DMS53 (cell line): ENCODE results near the gene MAN1A2.

Experiments
- DNase-seq: peaks from one replicate; lab custom pipeline; 2025; lab: John Stamatoyannopoulos, UW

Gene MAN1A2

DNA sequence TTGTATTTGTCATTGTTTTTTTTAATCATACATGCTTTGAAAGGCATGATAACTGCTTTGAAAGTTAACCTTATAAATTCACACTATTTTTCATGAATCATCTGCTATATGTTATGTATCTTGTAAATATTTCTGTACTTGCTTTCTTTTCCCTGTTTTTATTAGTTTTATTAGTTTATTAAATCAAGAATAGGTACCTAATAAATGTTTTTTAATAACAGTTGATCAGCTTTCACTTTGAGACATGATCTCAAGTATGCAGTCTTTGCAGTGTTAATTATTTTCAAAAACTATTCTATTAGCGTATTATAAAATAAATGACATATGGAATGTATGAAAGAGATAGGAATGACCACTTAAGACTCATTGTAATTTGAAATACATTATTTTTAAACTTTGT is 127.8 kb downstream of the MAN1A2 start:
- DNase-seq = no peak

- no peak for DNase-seq
These were observed 131.8 kb downstream of the MAN1A2 start for GRCh38 chr1:117499071-117499470.

GRCh38 chr1:117500584-117500983 is 133.3 kb downstream of the MAN1A2 start:
- DNase-seq = no peak

GRCh38 chr1:117501281-117501680 is 134.0 kb downstream of the MAN1A2 start:
- no peak for DNase-seq

- DNase-seq = no peak
These were observed 144.0 kb downstream of the MAN1A2 start for GRCh38 chr1:117511273-117511672.

- DNase-seq = peak; percentile 26
These were observed 145.6 kb downstream of the MAN1A2 start for GRCh38 chr1:117512728-117513321.

- no peak for DNase-seq
These were observed 155.9 kb downstream of the MAN1A2 start for GRCh38 chr1:117523111-117523510.

GRCh38 chr1:117527074-117527473 is 159.8 kb downstream of the MAN1A2 start:
- no peak for DNase-seq

GRCh38 chr1:117527566-117528102 is 160.4 kb downstream of the MAN1A2 start:
- no peak for DNase-seq

DNA sequence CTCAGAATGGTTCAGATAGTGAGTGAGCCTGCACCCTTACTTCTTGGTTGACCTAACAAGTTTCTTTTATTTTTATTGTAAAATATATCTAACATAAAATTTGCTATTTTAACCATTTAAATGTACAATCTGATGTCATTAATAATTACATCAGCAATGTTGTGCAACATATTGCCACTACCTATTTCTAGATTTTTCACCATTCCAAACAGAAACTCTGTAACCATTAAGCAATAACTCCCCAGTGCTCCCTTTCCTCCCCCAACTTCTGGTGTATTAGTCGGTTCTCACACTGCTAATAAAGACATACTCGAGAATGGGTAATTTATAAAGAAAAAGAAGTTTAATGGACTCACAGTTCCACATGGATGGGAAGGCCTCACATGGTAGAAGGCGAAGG is 162.4 kb downstream of the MAN1A2 start:
- no peak for DNase-seq

DNA sequence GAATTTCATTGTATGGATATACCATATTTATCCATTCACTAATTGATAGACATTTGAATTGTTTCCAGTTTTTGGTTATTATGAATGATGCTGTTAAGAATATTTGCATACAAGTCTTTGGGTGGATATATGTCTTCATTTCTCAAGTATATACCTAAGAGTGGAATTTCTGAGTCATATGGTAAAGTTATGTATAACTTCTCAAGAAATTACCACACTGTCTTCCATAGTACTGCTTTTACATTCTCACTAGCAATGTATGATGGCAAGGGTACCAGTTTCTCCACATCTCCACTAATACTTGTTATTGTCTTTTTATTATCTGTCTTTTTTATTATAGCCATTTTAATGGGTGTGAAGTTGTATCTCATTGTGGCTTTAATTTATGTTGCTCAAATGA is 164.0 kb downstream of the MAN1A2 start:
- no peak for DNase-seq

DNA sequence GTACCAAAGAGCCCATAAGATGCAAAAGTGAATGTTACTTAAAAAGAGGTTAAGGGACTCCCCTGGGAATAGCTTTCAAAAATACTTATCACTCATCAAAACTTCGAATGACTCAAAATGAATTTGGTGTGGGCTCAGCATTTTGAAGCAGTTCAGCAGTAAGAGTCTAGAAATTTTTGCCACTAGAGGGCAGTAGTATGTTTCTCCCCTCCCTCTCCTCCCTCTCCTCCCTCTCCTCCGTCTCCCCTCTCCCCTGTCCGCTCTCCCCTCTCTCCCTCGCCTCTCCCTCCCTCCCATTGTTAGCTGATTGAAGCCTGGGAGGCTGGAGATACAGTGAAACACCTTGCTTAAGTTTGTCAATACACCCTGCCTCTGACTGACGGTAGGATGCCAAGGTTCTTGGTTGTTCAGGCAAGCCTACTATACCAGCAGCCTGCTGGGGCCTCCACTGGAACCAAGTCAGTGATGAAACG is 167.8 kb downstream of the MAN1A2 start:
- peak; percentile 67 for DNase-seq

DNA sequence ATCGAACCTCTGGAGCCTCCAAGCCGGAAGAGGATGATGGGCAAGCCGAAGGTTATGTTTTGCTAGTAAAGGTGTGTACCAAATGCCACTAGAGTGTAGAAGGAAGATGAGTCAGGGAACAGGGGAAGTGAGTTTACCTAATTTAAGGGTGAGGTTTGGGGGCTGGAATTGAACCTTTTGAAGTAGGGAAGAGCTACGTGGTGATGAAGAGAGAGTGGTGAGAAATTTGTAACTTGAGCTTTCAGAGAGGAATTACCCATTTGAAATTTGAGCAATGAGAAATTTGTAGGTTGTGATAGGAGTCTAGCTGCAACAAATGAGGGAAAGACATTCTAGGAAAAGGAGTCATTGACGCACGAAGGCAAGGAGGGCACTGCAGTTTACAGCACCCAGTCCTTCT is 168.6 kb downstream of the MAN1A2 start:
- no peak for DNase-seq

DNA sequence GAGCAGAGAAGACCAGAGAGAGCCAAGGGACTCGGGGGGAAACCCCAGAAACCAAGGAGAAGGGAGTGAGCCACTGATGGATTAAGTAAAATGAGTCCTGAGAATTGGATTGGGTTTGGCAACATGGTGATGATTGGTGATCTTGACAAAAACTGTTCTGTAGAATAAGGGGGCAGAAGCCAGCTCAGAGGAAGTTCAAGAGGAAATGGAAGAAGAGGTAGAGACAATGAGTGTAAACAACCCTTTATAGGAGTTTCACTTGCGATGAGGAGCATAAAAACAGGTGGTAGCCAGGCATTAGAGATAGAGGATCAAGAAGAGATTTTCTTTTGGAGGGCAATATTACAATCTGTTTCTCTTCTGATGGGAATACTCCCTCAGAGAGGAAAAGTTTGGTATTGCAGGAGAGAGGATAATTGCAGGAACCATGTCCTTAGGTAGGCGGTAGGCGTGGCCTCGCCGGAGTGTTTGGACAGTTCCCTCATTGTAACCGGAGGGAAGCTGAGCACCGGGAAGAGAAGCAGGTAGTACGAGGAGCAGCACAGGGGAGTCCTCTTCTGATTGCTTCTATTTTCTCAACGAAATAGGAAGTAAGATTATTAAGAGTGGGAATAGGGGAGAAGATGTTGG is 170.2 kb downstream of the MAN1A2 start:
- DNase-seq = peak; percentile 82

- no peak for DNase-seq
These were observed 173.3 kb downstream of the MAN1A2 start for GRCh38 chr1:117540532-117540931.

- DNase-seq = no peak
These were observed 173.8 kb downstream of the MAN1A2 start for GRCh38 chr1:117541003-117541402.

DNA sequence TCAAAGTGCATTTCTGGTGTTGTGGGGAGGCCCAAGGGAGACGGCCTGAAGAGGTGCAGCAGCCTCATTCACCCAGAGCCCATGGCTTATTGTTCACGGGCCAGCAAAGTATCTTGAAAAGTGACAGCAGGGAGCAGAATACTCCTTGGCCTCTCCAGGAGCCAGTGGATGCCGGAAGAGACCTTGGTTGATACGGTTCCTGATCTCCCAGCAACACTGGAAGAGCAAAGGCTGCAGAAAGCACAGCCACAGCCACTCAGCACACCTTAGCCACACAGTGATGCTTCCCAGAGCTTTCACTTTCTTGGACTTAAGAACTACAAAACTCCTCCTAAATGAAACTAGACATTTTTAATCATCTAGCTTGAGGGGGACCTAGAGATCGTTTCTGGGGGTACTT is 174.3 kb downstream of the MAN1A2 start:
- DNase-seq = no peak

DNA sequence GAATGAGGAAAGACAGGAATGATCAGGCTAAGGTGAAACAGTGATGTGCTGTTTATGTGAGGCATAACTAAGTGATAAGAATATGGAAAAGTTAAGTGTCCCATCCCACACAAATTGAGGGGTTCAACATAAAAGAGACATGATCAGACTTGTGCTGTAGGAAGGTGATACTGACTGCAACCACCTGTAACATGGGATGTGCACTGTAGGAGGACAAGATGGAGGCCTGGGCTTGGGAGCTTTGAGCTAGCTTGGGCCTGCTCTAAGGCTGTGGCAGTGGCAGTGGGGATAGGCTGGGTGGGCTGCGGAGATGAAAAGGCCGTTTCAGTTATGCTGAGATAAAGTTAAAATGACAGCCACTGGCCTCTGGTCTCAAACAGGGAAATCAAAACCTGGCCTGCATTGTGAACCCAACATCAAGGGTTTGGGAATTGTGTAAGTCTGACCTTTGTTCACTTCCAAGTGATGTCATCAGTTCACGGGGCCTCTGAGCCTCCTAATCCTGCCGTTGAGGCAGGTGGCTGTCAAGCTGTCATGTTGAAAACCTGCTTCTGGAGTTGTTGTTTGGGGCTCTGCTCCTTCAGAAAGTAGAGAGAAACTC is 177.4 kb downstream of the MAN1A2 start:
- DNase-seq = peak; percentile 59

- DNase-seq = no peak
These were observed 179.2 kb downstream of the MAN1A2 start for GRCh38 chr1:117546467-117546866.

- DNase-seq = no peak
These were observed 186.2 kb downstream of the MAN1A2 start for GRCh38 chr1:117553471-117553870.

DNA sequence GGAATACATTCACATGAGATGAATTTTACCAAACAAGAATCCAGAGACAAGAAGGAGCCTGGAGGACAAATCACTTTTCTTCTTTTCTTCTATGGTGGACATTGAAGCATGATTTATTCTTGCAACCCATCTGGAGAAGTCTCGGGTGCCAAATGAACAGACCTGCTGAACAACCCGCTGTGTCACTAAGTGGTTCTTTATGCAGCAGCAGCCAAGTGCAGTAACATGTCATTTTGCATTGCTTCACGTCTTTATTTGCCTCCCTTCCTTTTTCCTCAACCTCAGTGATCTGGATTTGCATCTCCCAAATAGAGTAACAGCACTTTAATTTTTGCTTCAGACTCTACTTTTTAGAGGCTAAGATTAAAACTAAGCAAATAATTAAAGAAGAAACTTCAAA is 188.6 kb downstream of the MAN1A2 start:
- no peak for DNase-seq

DNA sequence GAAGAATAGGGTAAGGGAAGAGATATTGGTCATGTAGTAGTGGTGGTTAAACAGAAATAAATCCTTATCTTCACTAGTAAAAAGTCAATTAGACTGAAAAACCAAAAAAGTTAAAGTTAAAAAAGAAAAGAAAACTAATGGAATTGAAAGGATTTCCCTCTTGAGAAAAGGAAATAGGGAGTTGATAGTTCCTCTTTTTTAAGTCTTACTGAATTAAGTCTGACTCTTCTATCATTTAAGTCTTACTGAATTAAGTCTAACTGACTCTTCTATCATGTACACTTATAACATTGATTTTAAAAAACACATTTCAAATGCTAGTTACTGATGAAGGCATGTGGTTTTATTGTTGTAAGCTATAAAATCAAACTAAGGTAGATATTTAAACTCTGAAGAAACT is 189.1 kb downstream of the MAN1A2 start:
- no peak for DNase-seq

DNA sequence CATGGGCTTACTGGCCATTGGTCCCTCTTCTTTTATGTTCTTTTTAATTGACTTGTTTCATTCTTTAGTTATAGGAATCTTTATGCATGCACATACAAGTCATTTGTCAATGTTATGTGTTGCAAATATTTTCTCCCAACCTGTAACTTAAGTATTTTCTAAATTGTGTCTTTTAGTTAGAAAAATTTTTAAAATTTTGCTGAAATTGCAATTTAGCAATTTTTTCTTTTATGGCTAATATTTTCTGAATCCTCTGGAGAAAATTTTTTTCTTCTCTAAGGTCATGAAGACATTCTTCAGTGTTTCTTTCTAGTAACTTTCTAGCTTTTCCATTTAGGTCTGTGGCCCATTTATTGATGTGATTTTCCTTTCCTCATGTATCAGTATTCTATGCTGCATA is 189.7 kb downstream of the MAN1A2 start:
- no peak for DNase-seq
